Measurements from ENCODE around the gene GTF3A. TPM values are rescaled to one million over a fixed set of nuclear protein-coding genes. Genes with fewer than 3 reads are reported as not detected.

GTF3A gene
- total RNA-seq, 2 donors from 2014 or later, result 54.7 to 94.2 TPM

DNA sequence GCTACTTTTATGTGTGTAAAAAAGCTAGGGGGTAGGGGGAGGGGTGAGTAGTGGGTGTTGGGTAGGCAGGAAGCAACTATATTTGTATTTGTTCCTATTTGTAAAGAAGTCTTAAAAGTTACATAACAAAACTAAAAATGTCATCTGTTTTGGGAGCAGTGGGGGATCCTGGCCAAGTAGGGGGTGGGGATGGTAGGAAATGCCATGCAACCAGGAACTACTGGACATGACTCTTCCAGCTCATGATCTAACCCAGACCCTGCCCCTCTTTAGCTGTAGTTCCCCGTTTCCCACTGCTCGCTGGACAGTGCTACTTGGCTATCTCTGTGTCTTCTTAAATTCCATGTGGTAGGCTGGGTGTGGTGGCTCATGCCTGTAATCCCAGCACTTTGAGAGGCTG, 3.2 kb downstream of the GTF3A start:
- intact Hi-C loops (cut with DNase I), result no loop called here
- Histone ChIP-seq H3K36me3 (replicated peaks in 1 of 2; ENCODE audit: insufficient read depth in 1 of 2, low read depth in 2 of 2) (peaks cover 0 to 8% of the 10 kb centered on the region in 2 donors), H3K27me3 (no peaks in the 10 kb centered on the region), H3K9me3 (no peaks in the 10 kb centered on the region), H3K27ac (peak overlapping the region in 3 of 4 donors; percentile 13 to 96 (median 95)), H3K4me3 (no peak overlapping the region), H3K4me1 (peaks cover 38% of the 10 kb centered on the region)
- DNase-seq, result peak in 1 of 4 donors; percentile 45
- TF ChIP-seq POLR2A (IDR thresholded peaks at IDR 0.05), result no peak
- TF ChIP-seq, protein P1, sequence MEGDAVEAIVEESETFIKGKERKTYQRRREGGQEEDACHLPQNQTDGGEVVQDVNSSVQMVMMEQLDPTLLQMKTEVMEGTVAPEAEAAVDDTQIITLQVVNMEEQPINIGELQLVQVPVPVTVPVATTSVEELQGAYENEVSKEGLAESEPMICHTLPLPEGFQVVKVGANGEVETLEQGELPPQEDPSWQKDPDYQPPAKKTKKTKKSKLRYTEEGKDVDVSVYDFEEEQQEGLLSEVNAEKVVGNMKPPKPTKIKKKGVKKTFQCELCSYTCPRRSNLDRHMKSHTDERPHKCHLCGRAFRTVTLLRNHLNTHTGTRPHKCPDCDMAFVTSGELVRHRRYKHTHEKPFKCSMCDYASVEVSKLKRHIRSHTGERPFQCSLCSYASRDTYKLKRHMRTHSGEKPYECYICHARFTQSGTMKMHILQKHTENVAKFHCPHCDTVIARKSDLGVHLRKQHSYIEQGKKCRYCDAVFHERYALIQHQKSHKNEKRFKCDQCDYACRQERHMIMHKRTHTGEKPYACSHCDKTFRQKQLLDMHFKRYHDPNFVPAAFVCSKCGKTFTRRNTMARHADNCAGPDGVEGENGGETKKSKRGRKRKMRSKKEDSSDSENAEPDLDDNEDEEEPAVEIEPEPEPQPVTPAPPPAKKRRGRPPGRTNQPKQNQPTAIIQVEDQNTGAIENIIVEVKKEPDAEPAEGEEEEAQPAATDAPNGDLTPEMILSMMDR (IDR thresholded peaks at IDR 0.05), result no peak
- no peak for ATAC-seq
- WGBS, 2 donors, result 70 to 82% methylated on average over 2 of the region's 2 CpGs

GRCh38 chr13:27428160-27428559, 3.7 kb downstream of the GTF3A start:
- Histone ChIP-seq H3K9me3 (no peaks in the 10 kb centered on the region), H3K4me3 (no peak overlapping the region), H3K4me1 (peaks cover 38% of the 10 kb centered on the region), H3K36me3 (replicated peaks in 1 of 2; ENCODE audit: insufficient read depth in 1 of 2, low read depth in 2 of 2) (peaks cover 0 to 8% of the 10 kb centered on the region in 2 donors), H3K27ac (peak overlapping the region in 1 of 4 donors; percentile 96), H3K27me3 (no peaks in the 10 kb centered on the region)
- no peak for TF ChIP-seq POLR2A (IDR thresholded peaks at IDR 0.05)
- TF ChIP-seq, protein P1 (IDR thresholded peaks at IDR 0.05), result no peak
- intact Hi-C loops (cut with DNase I), result no loop called here
- 78 to 79% methylated on average over 5 of the region's 5 CpGs for WGBS, 2 donors
- ATAC-seq (no peak), DNase-seq (no peak)

GRCh38 chr13:27432180-27432579, 7.8 kb downstream of the GTF3A start:
- TF ChIP-seq, protein P1 (IDR thresholded peaks at IDR 0.05), result no peak
- no peak for TF ChIP-seq POLR2A (IDR thresholded peaks at IDR 0.05)
- intact Hi-C loops (cut with DNase I), result no loop called here
- Histone ChIP-seq H3K36me3 (replicated peaks in 1 of 2; ENCODE audit: insufficient read depth in 1 of 2, low read depth in 2 of 2) (peaks cover 0 to 22% of the 10 kb centered on the region in 2 donors), H3K27ac (no peak overlapping the region), H3K9me3 (no peaks in the 10 kb centered on the region), H3K4me3 (no peak overlapping the region), H3K4me1 (peaks cover 6% of the 10 kb centered on the region), H3K27me3 (no peaks in the 10 kb centered on the region)
- DNase-seq (no peak), ATAC-seq (no peak)
- WGBS, 2 donors, result 77 to 82% methylated on average over 3 of the region's 3 CpGs

DNA sequence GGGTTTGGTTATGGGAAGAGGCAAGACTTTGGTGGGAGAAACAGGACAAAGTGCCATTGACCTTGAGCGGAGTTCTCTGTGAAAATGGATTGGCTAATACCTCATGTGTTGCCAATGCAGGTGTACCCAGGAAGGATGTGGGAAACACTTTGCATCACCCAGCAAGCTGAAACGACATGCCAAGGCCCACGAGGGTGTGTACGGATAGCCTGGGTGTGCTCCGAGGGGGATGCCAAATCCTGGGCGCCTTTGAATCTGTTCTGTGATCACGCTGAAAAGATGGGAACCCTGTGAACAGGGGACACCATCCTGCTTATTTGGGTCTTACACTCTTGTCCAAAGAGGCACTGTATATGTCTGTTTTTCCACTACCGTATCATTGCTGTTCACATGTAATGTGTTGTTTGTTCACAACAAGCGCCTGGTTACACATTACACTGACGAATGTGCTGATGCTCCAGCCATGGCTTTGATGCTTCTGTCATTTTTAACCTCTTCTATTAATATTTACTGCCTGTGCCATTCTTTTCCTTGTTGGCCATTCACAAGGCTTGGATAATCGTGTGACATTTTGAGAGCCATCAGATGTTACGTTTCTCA, 8.3 kb downstream of the GTF3A start:
- DNase-seq, result no peak
- intact Hi-C loops (cut with DNase I), result no loop called here
- Histone ChIP-seq H3K27me3 (no peaks in the 10 kb centered on the region), H3K4me1 (peaks cover 1% of the 10 kb centered on the region), H3K9me3 (no peaks in the 10 kb centered on the region), H3K36me3 (replicated peaks in 1 of 2; ENCODE audit: insufficient read depth in 1 of 2, low read depth in 2 of 2) (peaks cover 0 to 22% of the 10 kb centered on the region in 2 donors), H3K4me3 (no peak overlapping the region), H3K27ac (no peak overlapping the region)
- no peak for ATAC-seq
- TF ChIP-seq POLR2A (IDR thresholded peaks at IDR 0.05), result no peak
- TF ChIP-seq, protein P1 (IDR thresholded peaks at IDR 0.05), result no peak
- 68 to 71% methylated on average over 12 of the region's 12 CpGs for WGBS, 2 donors

GRCh38 chr13:27437126-27437525, 12.7 kb downstream of the GTF3A start:
- H3K27me3 ChIP-seq, result no peaks in the 10 kb centered on the region
- H3K4me1 ChIP-seq, result no peaks in the 10 kb centered on the region
- peaks cover 0 to 22% of the 10 kb centered on the region in 2 donors for H3K36me3 ChIP-seq (replicated peaks in 1 of 2; ENCODE audit: insufficient read depth in 1 of 2, low read depth in 2 of 2)
- intact Hi-C loops (cut with DNase I), result no loop called here
- no peak overlapping the region for H3K27ac ChIP-seq
- DNase-seq, result no peak
- H3K4me3 ChIP-seq, result no peak overlapping the region
- WGBS, 2 donors, result 88 to 89% methylated on average over 2 of the region's 2 CpGs
- ATAC-seq, result no peak
- TF ChIP-seq, protein P1 (IDR thresholded peaks at IDR 0.05), result no peak
- no peak for TF ChIP-seq POLR2A (IDR thresholded peaks at IDR 0.05)
- no peaks in the 10 kb centered on the region for H3K9me3 ChIP-seq

Data from body of pancreas (tissue), 4 donors.